HCT116 (cell line): ENCODE measurements around the gene ASF1A. TPM values are rescaled to one million over a fixed set of nuclear protein-coding genes. Genes with fewer than 3 reads are reported as not detected.

ENCODE experiments used
- ATAC-seq: fragments of 200-7000 bp; cut with Tn5 transposase; 2 replicates; pipeline ENCODE4 v1.9.1; 2020; ENCODE audit warnings: mild to moderate bottlenecking, moderate library complexity
- BruUV-seq: library from RNA; stranded (reverse); fragments of 400-500 nt; replicated peaks from 2 replicates; lab custom pipeline; 2021; lab: Mats Ljungman, UMichigan
- CTCF ChIA-PET: fragments of 300-600 bp; sonication (Branson Sonifier 250); formaldehyde crosslinking; loops from one replicate; lab custom pipeline; 2021; ENCODE audit warnings: antibody characterized with exemption; lab: Charles Lee
- POLR2A ChIA-PET: fragments of 300-600, 350-600 bp; sonication (Branson Sonifier 250); formaldehyde crosslinking; loops from one replicate; lab custom pipeline; 2021; ENCODE audit warnings: antibody characterized with exemption; lab: Charles Lee
- RAD21 ChIA-PET, 2 experiments: fragments of 300-600 bp; sonication (Branson Sonifier 250); formaldehyde crosslinking; loops; one replicate each; lab custom pipeline; 2023; ENCODE audit warnings: low total read pairs in 2 of 2; ENCODE audit not compliant: uncharacterized antibody in 2 of 2, unreplicated experiment in 2 of 2, low non-redundant PET in 1 of 2; lab: Charles Lee
- DNase-seq: peaks from one replicate; pipeline ENCODE4 v3.0.0-alpha.2; 2010; ENCODE audit warnings: low read depth, low spot score
- H2AFZ ChIP-seq: fragments of 200-600 bp; shearing (Covaris generic), sonication (generic); 2 replicates; pipeline ENCODE4 v1.6.1; 2017; ENCODE audit warnings: low read depth, mixed run types, mixed read lengths, antibody characterized with exemption, low read length; ENCODE audit not compliant: poor library complexity, severe bottlenecking
- H3K27ac ChIP-seq: 2 replicates; pipeline ENCODE4 v1.5.1; 2012; ENCODE audit warnings: low read depth, low read length
- H3K27me3 ChIP-seq: fragments of 200-600 bp; sonication (generic); 2 replicates; pipeline ENCODE4 v1.6.1; 2016; ENCODE audit warnings: mixed run types, low read length, mixed read lengths; ENCODE audit not compliant: insufficient read depth
- H3K36me3 ChIP-seq, 2 experiments: fragments of 200-500 bp in 1 of 2; fragments of 200-600 bp in 1 of 2; sonication (Bioruptor generic) in 1 of 2; sonication (generic) in 1 of 2; 2 replicates each; pipeline versions ENCODE4 v1.5.1 to v1.6.1; 2014 to 2016; ENCODE audit warnings: low read length in 2 of 2, inconsistent platforms in 1 of 2, mixed read lengths in 1 of 2, mixed run types in 1 of 2; ENCODE audit not compliant: insufficient read depth in 2 of 2, control insufficient read depth in 1 of 2
- H3K4me1 ChIP-seq, 2 experiments: fragments of 200-600 bp in 1 of 2; sonication (generic) in 1 of 2; 2 replicates each; pipeline versions ENCODE4 v1.5.1 to v1.6.1; 2012 to 2017; ENCODE audit warnings: low read length in 2 of 2, inconsistent platforms in 1 of 2, mild to moderate bottlenecking in 1 of 2, mixed read lengths in 1 of 2, mixed run types in 1 of 2, moderate library complexity in 1 of 2; ENCODE audit not compliant: insufficient read depth in 2 of 2, control insufficient read depth in 1 of 2
- H3K4me2 ChIP-seq: fragments of 200-600 bp; sonication (generic); 2 replicates; pipeline ENCODE4 v1.6.1; 2017; ENCODE audit warnings: mixed run types, low read length, mixed read lengths
- H3K4me3 ChIP-seq, 2 experiments: fragments of 200-600 bp in 1 of 2; sonication (generic) in 1 of 2; replicated peaks in 1 of 2; 2 replicates each; pipeline ENCODE4 v1.5.1; 2011 to 2016; ENCODE audit warnings: low read length in 2 of 2, control low read depth in 1 of 2, low read depth in 1 of 2, mild to moderate bottlenecking in 1 of 2, mixed read lengths in 1 of 2, mixed run types in 1 of 2
- H3K79me2 ChIP-seq: fragments of 200-600 bp; sonication (generic); 2 replicates; pipeline ENCODE4 v1.6.1; 2017; ENCODE audit warnings: mild to moderate bottlenecking, mixed run types, low read length, moderate library complexity, mixed read lengths; ENCODE audit not compliant: insufficient read depth
- H3K9ac ChIP-seq: fragments of 200-600 bp; sonication (generic); 2 replicates; pipeline ENCODE4 v1.6.1; 2016; ENCODE audit warnings: low read length, mixed read lengths
- H3K9me2 ChIP-seq: fragments of 200-600 bp; sonication (generic), shearing (Covaris generic); 2 replicates; pipeline ENCODE4 v1.6.1; 2017; ENCODE audit warnings: mixed run types, mild to moderate bottlenecking, moderate library complexity; ENCODE audit not compliant: insufficient read depth
- H3K9me3 ChIP-seq, 2 experiments: fragments of 200-500 bp in 1 of 2; fragments of 200-600 bp in 1 of 2; sonication (Bioruptor generic) in 1 of 2; sonication (generic) in 1 of 2; 2 replicates each; pipeline ENCODE4 v1.6.1; 2014 to 2017; ENCODE audit warnings: low read length in 2 of 2, mixed read lengths in 2 of 2, inconsistent platforms in 1 of 2, low read depth in 1 of 2, mild to moderate bottlenecking in 1 of 2, mixed run types in 1 of 2, moderate library complexity in 1 of 2; ENCODE audit not compliant: control insufficient read depth in 1 of 2, insufficient read depth in 1 of 2
- H4K20me1 ChIP-seq: fragments of 200-600 bp; sonication (generic), shearing (Covaris generic); 2 replicates; pipeline ENCODE4 v1.6.1; 2017; ENCODE audit warnings: mixed run types, mild to moderate bottlenecking, moderate library complexity; ENCODE audit not compliant: insufficient read depth
- ATF3 ChIP-seq: IDR thresholded peaks from 2 replicates; pipeline ENCODE4 v1.6.1; 2012
- CEBPB ChIP-seq: IDR thresholded peaks from 2 replicates; pipeline ENCODE4 v1.6.1; 2012; ENCODE audit warnings: low read depth
- EZH2 ChIP-seq: fragments of 200-600 bp; sonication (generic); IDR thresholded peaks from 2 replicates; pipeline ENCODE4 v1.6.1; 2017; ENCODE audit warnings: antibody characterized with exemption, mixed run types
- FOSL1 ChIP-seq: IDR thresholded peaks from 2 replicates; pipeline ENCODE4 v1.6.1; 2012; ENCODE audit warnings: low read depth
- MAX ChIP-seq: IDR thresholded peaks from 2 replicates; pipeline ENCODE4 v1.6.1; 2012
- POLR2A ChIP-seq: IDR thresholded peaks from 2 replicates; pipeline ENCODE4 v1.7.0; 2011; ENCODE audit warnings: borderline replicate concordance; ENCODE audit not compliant: insufficient read depth, insufficient read length; ENCODE audit errors: extremely low read depth
- RAD21 ChIP-seq: IDR thresholded peaks from 2 replicates; pipeline ENCODE4 v1.6.1; 2012; ENCODE audit warnings: low read depth, mild to moderate bottlenecking
- TCF7L2 ChIP-seq: IDR thresholded peaks from 2 replicates; pipeline ENCODE4 v1.7.0; 2011; ENCODE audit warnings: borderline replicate concordance, inconsistent platforms; ENCODE audit not compliant: insufficient read depth, insufficient read length; ENCODE audit errors: extremely low read depth
- ZBTB33 ChIP-seq: IDR thresholded peaks from 2 replicates; pipeline ENCODE4 v1.6.1; 2011; ENCODE audit warnings: mild to moderate bottlenecking, low read length, moderate library complexity; ENCODE audit not compliant: insufficient replicate concordance; ENCODE audit errors: extremely low read depth
- ZFX ChIP-seq: fragments of 450-650 bp; IDR thresholded peaks from 2 replicates; pipeline ENCODE4 v1.6.1; 2017
- intact Hi-C: fragments of 100-400 bp; cut with micrococcal nuclease; formaldehyde crosslinking; loops from 2 replicates; pipeline ENCODE4 v1.10.0; 2022
- total RNA-seq: library from RNA; stranded (reverse); gene quantifications from one replicate; pipeline ENCODE4 v1.2.1, GENCODE V29; 2021; ENCODE audit not compliant: unreplicated experiment
- TF ChIP-seq, protein P1 (sequence below): IDR thresholded peaks from 2 replicates; pipeline ENCODE4 v1.6.1; 2012; ENCODE audit warnings: low read depth

ASF1A gene
- total RNA-seq, 1 experiment from 2014 or later = 23.3 TPM

DNA sequence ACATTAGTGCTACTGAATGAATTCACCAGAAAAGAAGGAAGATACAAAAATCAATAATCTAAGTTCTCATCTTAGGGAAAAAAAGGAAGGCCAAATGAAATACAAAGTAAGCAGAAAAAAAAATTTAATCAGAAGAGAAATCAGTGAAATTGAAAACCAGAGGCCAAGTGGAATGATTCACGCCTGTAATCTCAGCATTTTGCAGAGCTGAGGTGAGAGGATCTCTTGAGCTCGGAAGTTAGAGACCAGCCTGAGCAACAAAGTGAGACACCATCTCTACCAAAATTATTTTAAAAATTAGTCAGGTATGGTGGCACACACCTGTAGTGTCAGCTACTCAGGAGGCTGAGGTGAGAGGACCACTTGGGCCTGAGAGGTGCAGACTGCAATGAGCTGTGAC lies 21.2 kb upstream of the ASF1A start (continued):
- TF ChIP-seq ZBTB33 (no peak), TCF7L2 (no peak)

- ATAC-seq = no peak
These were observed 20.7 kb upstream of the ASF1A start for GRCh38 chr6:118873239-118873638.

More at GRCh38 chr6:118873239-118873638, 20.7 kb upstream of the ASF1A start:
- H2AFZ ChIP-seq = no peak overlapping the region
- no peaks in the 10 kb centered on the region for H3K9me2 ChIP-seq
- no peak for TF ChIP-seq MAX
- TF ChIP-seq ATF3 = no peak
- TF ChIP-seq POLR2A = no peak
- TF ChIP-seq EZH2 = no peak
- TF ChIP-seq, protein P1, sequence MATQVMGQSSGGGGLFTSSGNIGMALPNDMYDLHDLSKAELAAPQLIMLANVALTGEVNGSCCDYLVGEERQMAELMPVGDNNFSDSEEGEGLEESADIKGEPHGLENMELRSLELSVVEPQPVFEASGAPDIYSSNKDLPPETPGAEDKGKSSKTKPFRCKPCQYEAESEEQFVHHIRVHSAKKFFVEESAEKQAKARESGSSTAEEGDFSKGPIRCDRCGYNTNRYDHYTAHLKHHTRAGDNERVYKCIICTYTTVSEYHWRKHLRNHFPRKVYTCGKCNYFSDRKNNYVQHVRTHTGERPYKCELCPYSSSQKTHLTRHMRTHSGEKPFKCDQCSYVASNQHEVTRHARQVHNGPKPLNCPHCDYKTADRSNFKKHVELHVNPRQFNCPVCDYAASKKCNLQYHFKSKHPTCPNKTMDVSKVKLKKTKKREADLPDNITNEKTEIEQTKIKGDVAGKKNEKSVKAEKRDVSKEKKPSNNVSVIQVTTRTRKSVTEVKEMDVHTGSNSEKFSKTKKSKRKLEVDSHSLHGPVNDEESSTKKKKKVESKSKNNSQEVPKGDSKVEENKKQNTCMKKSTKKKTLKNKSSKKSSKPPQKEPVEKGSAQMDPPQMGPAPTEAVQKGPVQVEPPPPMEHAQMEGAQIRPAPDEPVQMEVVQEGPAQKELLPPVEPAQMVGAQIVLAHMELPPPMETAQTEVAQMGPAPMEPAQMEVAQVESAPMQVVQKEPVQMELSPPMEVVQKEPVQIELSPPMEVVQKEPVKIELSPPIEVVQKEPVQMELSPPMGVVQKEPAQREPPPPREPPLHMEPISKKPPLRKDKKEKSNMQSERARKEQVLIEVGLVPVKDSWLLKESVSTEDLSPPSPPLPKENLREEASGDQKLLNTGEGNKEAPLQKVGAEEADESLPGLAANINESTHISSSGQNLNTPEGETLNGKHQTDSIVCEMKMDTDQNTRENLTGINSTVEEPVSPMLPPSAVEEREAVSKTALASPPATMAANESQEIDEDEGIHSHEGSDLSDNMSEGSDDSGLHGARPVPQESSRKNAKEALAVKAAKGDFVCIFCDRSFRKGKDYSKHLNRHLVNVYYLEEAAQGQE = no peak
- no peak for TF ChIP-seq ZFX
- TF ChIP-seq FOSL1 = no peak
- TF ChIP-seq CEBPB = no peak
- TF ChIP-seq RAD21 = no peak
- no peak for TF ChIP-seq TCF7L2
- ChIA-PET CTCF (no interaction called here), POLR2A (no interaction called here), RAD21 (interaction anchor here in 1 of 2 experiments (0.6 kb wide), 1 partner anchor 70 kb away, joined by 3 read pairs; no protein-coding TSS in a partner anchor)
- no peaks in the 10 kb centered on the region for H3K27me3 ChIP-seq
- H3K36me3 ChIP-seq = no peaks in the 10 kb centered on the region
- peaks cover 4 to 9% of the 10 kb centered on the region in 2 experiments; a peak in 2 of 4 replicates for H3K4me1 ChIP-seq
- H3K9ac ChIP-seq = no peak overlapping the region
- no peak for DNase-seq
- no TSS peak for BruUV-seq
- H3K9me3 ChIP-seq = no peaks in the 10 kb centered on the region
- no peak overlapping the region for H3K4me2 ChIP-seq
- no peaks in the 10 kb centered on the region for H4K20me1 ChIP-seq
- intact Hi-C loops = no loop called here
- 0 out of 2 replicates have a peak, but pooled peaks cover 5% of the 10 kb centered on the region for H3K79me2 ChIP-seq
- no peak overlapping the region for H3K27ac ChIP-seq
- H3K4me3 ChIP-seq = no peak overlapping the region
